ENCODE data around the gene PITX3. TPM values are rescaled to one million over a fixed set of nuclear protein-coding genes. Genes with fewer than 3 reads are reported as not detected.

PITX3 gene
- total and polyA plus RNA-seq, 9 of the 15 experiments (the other 6 are each of a cell fraction or from before 2014, with no cell fraction given): 0.30 to 0.98 (median 0.95) TPM; not detected in 6

DNA sequence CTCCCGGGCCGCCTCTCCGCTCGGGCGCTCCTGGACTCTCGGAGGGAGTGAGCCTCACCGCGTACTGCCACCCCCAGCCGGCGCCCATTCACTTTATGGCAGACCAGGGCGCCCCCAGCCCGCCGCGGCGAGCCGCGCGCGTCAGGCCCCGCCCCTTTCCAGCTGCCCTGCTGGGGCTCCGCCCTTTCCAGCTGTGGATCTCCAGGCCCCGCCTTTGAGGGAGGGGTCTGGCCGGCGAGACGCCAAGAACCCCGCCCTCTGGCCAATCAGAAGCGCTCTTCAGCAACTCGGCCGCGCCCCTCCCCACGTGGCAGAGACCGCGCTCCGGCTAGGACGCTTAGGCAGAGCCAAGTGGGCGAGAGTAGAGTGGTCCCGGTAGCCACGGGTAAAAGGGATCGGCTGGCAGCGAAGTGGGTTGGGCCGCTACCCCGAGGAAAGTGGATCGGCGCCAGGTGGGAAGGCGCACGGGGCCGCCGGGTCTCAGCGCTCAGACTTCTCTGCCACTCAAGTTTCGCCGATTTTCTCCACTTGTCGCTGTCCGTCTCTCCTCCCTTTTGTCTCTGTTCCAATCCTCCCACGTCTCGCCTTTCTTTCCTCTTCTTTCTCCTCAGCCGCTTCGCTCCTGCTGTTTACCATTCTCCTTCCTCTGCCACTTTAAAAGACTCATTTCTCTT, at the start of gene PITX3 (continued):
- TF ChIP-seq RBM15 (IDR thresholded peaks at IDR 0.05; ENCODE audit: insufficient read depth, low read length) (no peak), ZC3H4 (CRISPR knock-in tag; IDR thresholded peaks at IDR 0.05; ENCODE audit: borderline replicate concordance) (no peak), ZNF174 (CRISPR knock-in tag; IDR thresholded peaks at IDR 0.05) (no peak), SP1 (CRISPR knock-in tag; IDR thresholded peaks at IDR 0.05) (peak; percentile 87), STAT5B (CRISPR knock-in tag; IDR thresholded peaks at IDR 0.05) (no peak), ZNF395 (CRISPR knock-in tag; IDR thresholded peaks at IDR 0.05) (no peak), PHF21A (IDR thresholded peaks at IDR 0.05; ENCODE audit: borderline replicate concordance, low read depth) (no peak), ZNF586 (CRISPR knock-in tag; conservative IDR thresholded peaks at IDR 0.05) (no peak), MCM2 (IDR thresholded peaks at IDR 0.05; ENCODE audit: low read depth) (no peak), MITF (IDR thresholded peaks at IDR 0.05) (no peak), HMG20B (CRISPR knock-in tag; IDR thresholded peaks at IDR 0.05) (no peak), ETV6 (IDR thresholded peaks at IDR 0.05; ENCODE audit: borderline replicate concordance in 1 of 2, low read depth in 2 of 2, low read length in 1 of 2) (no peak), ETV6 (CRISPR knock-in tag; IDR thresholded peaks at IDR 0.05; ENCODE audit: borderline replicate concordance) (no peak), COPS2 (conservative IDR thresholded peaks at IDR 0.05) (no peak), TFAP4 (CRISPR knock-in tag; IDR thresholded peaks at IDR 0.05; ENCODE audit: borderline replicate concordance) (peak; percentile 99)
- TF ChIP-seq, protein P1, sequence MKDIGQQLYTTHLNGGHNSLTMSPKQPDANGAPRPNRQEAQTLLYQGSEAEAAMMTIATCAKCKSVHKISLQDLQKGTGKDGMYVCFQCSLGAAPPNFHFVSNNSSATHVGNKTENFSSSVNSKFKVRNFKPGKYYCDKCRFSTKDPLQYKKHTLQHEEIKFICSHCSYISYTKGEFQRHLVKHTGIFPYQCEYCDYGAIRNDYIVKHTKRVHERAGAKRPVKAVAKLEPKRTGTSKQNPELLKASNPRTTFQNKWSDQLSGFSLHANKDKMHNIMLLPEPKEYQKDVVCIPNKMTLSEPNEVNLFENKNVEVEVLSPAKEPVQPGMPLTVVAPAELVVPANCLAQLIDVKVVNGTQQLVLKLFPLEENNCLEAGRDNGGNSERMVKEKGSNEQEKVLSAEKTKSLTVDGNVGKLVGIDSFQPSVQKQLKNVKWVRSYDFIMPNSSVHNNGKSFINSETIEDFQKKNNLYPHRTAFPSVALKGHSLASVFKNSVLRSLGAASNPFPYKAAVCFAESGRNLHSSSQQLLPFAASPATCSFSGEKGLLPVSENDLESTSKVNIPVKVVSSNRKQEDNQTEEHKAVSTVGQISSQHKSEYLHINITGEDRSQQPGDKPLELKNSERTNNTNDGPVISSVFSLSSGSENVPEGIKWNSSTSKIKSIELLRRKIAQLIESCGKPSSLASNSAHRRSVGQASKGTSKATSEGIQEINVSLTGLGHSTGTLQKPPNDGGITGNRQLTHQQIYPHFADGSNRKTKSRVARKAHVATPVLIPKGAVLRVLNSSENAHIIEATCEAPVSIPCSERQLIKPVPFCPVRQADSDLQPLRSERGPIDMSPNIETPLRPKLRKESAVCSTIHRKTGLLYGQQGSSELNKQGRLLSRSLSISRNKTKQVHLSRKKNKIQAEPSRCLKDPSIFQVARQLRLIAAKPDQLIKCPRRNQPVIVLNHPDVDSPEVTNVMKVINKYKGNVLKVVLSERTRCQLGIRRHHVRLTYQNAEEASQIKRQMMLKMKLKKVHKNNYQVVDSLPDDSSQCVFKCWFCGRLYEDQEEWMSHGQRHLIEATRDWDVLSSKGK (CRISPR knock-in tag; IDR thresholded peaks at IDR 0.05): no peak
- TF ChIP-seq, protein P2, sequence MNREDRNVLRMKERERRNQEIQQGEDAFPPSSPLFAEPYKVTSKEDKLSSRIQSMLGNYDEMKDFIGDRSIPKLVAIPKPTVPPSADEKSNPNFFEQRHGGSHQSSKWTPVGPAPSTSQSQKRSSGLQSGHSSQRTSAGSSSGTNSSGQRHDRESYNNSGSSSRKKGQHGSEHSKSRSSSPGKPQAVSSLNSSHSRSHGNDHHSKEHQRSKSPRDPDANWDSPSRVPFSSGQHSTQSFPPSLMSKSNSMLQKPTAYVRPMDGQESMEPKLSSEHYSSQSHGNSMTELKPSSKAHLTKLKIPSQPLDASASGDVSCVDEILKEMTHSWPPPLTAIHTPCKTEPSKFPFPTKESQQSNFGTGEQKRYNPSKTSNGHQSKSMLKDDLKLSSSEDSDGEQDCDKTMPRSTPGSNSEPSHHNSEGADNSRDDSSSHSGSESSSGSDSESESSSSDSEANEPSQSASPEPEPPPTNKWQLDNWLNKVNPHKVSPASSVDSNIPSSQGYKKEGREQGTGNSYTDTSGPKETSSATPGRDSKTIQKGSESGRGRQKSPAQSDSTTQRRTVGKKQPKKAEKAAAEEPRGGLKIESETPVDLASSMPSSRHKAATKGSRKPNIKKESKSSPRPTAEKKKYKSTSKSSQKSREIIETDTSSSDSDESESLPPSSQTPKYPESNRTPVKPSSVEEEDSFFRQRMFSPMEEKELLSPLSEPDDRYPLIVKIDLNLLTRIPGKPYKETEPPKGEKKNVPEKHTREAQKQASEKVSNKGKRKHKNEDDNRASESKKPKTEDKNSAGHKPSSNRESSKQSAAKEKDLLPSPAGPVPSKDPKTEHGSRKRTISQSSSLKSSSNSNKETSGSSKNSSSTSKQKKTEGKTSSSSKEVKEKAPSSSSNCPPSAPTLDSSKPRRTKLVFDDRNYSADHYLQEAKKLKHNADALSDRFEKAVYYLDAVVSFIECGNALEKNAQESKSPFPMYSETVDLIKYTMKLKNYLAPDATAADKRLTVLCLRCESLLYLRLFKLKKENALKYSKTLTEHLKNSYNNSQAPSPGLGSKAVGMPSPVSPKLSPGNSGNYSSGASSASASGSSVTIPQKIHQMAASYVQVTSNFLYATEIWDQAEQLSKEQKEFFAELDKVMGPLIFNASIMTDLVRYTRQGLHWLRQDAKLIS (CRISPR knock-in tag; IDR thresholded peaks at IDR 0.05): no peak
